KMS-11 (cell line): ENCODE measurements around the gene LCE1B.

Source experiments
- H2AFZ ChIP-seq: fragments of 200-600 bp; sonication (generic); 2 replicates; pipeline ENCODE4 v1.6.1; 2016; ENCODE audit warnings: antibody characterized with exemption, mixed run types, low read depth
- H3K27ac ChIP-seq: fragments of 200-600 bp; sonication (generic); 2 replicates; pipeline ENCODE4 v1.6.1; 2016; ENCODE audit warnings: mild to moderate bottlenecking, mixed run types
- H3K27me3 ChIP-seq: fragments of 200-600 bp; sonication (generic); 2 replicates; pipeline ENCODE4 v1.6.1; 2017; ENCODE audit warnings: mild to moderate bottlenecking, low read depth, mixed run types, moderate library complexity; ENCODE audit not compliant: insufficient read depth
- H3K36me3 ChIP-seq: fragments of 200-600 bp; sonication (generic); 2 replicates; pipeline ENCODE4 v1.6.1; 2017; ENCODE audit warnings: mild to moderate bottlenecking, mixed run types; ENCODE audit not compliant: insufficient read depth
- H3K4me1 ChIP-seq: fragments of 200-600 bp; sonication (generic); 2 replicates; pipeline ENCODE4 v1.6.1; 2016; ENCODE audit warnings: mild to moderate bottlenecking, low read depth, mixed run types; ENCODE audit not compliant: poor library complexity, severe bottlenecking
- H3K4me2 ChIP-seq: fragments of 200-600 bp; sonication (generic); 2 replicates; pipeline ENCODE4 v1.7.0; 2016; ENCODE audit warnings: mild to moderate bottlenecking, mixed run types
- H3K4me3 ChIP-seq: fragments of 200-600 bp; sonication (generic); IDR thresholded peaks from 2 replicates; pipeline ENCODE4 v1.6.1; 2017; ENCODE audit warnings: low read depth, low read length, mixed read lengths; ENCODE audit not compliant: insufficient read depth
- H3K79me2 ChIP-seq: fragments of 200-600 bp; sonication (generic); 2 replicates; pipeline ENCODE4 v1.6.1; 2016; ENCODE audit warnings: low read depth, mixed run types; ENCODE audit not compliant: insufficient read depth
- H3K9ac ChIP-seq: fragments of 200-600 bp; sonication (generic); 2 replicates; pipeline ENCODE4 v1.6.1; 2016; ENCODE audit warnings: mild to moderate bottlenecking, mixed run types
- H4K20me1 ChIP-seq: fragments of 200-600 bp; sonication (generic); 2 replicates; pipeline ENCODE4 v1.6.1; 2016; ENCODE audit warnings: mild to moderate bottlenecking, mixed run types; ENCODE audit not compliant: insufficient read depth
- TF ChIP-seq, protein P1 (sequence below): fragments of 200-600 bp; sonication (generic); conservative IDR thresholded peaks from 2 replicates; pipeline ENCODE4 v1.6.1; 2017; ENCODE audit warnings: low read depth, mild to moderate bottlenecking, antibody characterized with exemption, low read length, moderate library complexity, mixed read lengths

LCE1B gene

DNA sequence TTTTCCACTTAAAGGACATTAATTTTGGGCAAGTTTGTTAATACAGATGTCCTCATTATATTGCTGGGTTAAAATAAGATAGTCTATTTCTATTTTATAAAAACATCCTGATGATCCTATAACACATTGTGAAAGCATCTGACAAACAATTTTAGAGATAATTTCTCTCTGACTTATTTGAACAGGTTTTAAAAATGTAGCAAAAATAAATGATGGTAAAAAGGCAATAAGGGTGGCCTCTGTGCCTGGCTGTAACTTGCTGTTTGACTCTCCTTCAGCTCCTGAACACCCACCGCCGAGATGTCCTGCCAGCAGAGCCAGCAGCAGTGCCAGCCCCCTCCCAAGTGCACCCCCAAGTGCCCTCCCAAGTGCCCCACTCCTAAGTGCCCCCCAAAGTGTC is 15.4 kb downstream of the LCE1B start, which contains the start of gene LCE1A:
TSS of gene LCE1A (plus strand) at position 301 of the 400 bp plus-strand sequence. CDS start at position 301, 0 bp downstream.
- H3K9ac ChIP-seq = no peak within 1 kb of the TSS
- no peaks in the 10 kb centered on the region for H3K4me1 ChIP-seq
- H3K4me2 ChIP-seq = no peak within 1 kb of the TSS
- H3K27ac ChIP-seq = no peak within 1 kb of the TSS
- no peaks in the 10 kb centered on the region for H3K27me3 ChIP-seq
- H2AFZ ChIP-seq = no peak within 1 kb of the TSS
- H3K79me2 ChIP-seq = no peaks in the 10 kb centered on the region
- H3K4me3 ChIP-seq = peak within 1 kb of the TSS; percentile 10
- H4K20me1 ChIP-seq = no peaks in the 10 kb centered on the region
- TF ChIP-seq, protein P1, sequence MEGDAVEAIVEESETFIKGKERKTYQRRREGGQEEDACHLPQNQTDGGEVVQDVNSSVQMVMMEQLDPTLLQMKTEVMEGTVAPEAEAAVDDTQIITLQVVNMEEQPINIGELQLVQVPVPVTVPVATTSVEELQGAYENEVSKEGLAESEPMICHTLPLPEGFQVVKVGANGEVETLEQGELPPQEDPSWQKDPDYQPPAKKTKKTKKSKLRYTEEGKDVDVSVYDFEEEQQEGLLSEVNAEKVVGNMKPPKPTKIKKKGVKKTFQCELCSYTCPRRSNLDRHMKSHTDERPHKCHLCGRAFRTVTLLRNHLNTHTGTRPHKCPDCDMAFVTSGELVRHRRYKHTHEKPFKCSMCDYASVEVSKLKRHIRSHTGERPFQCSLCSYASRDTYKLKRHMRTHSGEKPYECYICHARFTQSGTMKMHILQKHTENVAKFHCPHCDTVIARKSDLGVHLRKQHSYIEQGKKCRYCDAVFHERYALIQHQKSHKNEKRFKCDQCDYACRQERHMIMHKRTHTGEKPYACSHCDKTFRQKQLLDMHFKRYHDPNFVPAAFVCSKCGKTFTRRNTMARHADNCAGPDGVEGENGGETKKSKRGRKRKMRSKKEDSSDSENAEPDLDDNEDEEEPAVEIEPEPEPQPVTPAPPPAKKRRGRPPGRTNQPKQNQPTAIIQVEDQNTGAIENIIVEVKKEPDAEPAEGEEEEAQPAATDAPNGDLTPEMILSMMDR = no peak
- no peaks in the 10 kb centered on the region for H3K36me3 ChIP-seq

DNA sequence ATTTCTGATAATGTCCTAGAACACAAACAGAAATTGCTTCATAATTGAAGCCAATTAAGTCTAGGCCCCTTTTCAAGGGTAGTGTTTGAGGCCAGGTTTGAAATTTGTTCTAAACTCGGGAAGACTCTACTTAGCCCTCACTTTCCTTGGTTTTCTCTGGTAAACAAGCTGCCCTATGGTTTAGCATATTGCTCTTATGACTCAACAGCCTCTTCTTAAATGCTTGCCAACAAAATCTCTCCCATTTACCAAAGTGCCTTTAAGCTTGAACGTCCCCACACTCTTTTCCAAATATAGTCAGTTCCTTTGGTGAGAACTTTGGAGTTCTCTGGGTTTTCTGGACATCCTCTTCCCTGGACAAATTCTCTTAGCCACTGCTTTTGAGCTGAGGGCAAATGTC is 25.1 kb downstream of the LCE1B start:
- Histone ChIP-seq H4K20me1 (no peaks in the 10 kb centered on the region), H3K27me3 (no peaks in the 10 kb centered on the region), H3K9ac (no peak overlapping the region), H3K79me2 (no peaks in the 10 kb centered on the region), H3K27ac (no peak overlapping the region), H3K36me3 (no peaks in the 10 kb centered on the region), H2AFZ (no peak overlapping the region), H3K4me1 (no peaks in the 10 kb centered on the region), H3K4me3 (no peak overlapping the region), H3K4me2 (no peak overlapping the region)
- TF ChIP-seq, protein P1 = no peak

DNA sequence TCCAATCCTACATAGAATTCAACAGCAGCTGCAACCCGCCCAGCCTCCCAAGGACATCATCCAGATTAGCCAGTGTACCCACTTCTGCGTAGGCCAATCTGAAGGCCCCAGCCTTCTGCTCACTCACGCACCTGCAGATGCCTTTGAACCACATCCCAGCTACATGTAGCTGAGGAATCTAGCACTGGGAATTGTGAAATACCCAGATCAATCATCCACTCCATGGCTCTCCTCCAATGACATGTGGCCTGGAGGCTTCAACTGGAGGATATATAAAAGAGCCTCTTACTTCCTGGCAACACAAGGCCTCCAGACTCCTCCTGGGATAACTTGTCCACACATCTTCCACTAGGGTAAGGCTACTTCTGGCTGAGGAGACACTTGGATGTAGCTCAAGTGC is 30.8 kb downstream of the LCE1B start, which contains the start of gene LCE6A:
TSS of gene LCE6A (plus strand) at position 301 of the 400 bp plus-strand sequence. CDS start 665 bp downstream, outside the sequence.
- Histone ChIP-seq H4K20me1 (no peaks in the 10 kb centered on the region), H2AFZ (no peak within 1 kb of the TSS), H3K27ac (no peak within 1 kb of the TSS), H3K27me3 (no peaks in the 10 kb centered on the region), H3K4me2 (no peak within 1 kb of the TSS), H3K4me1 (no peaks in the 10 kb centered on the region), H3K9ac (no peak within 1 kb of the TSS), H3K4me3 (no peak within 1 kb of the TSS), H3K36me3 (no peaks in the 10 kb centered on the region), H3K79me2 (no peaks in the 10 kb centered on the region)
- TF ChIP-seq, protein P1 = no peak

DNA sequence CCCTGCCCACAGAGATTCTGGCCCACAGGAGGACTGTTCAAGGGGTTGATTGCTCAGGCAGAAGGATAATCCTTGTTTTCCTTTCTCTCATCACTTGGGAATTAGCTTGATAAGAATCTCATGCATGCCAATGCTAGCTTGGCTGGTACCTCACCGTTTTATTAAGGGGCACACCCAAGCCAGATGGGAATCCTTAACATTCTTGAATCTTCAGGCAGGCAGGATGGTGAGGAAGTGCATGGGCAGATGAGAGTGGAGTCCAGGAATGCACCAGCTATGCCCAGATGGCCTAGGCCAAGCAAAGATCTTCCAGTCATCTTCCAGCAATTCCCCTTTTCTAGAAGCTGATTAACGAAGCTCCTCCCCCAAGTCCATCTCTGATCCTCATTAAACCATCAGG is 43.9 kb downstream of the LCE1B start:
- Histone ChIP-seq H3K4me3 (no peak overlapping the region), H4K20me1 (no peaks in the 10 kb centered on the region), H2AFZ (no peak overlapping the region), H3K79me2 (no peaks in the 10 kb centered on the region), H3K36me3 (no peaks in the 10 kb centered on the region), H3K27me3 (no peaks in the 10 kb centered on the region), H3K27ac (no peak overlapping the region), H3K9ac (no peak overlapping the region), H3K4me1 (no peaks in the 10 kb centered on the region), H3K4me2 (no peak overlapping the region)
- TF ChIP-seq, protein P1 = no peak
